GM12891 (cell line): Measurements from ENCODE around the gene NPM3.

Experiments
- PAX5 ChIP-seq: IDR thresholded peaks from 2 replicates; pipeline ENCODE4 v1.6.1; 2011; ENCODE audit warnings: low read length, moderate library complexity, mild to moderate bottlenecking; ENCODE audit not compliant: insufficient read depth, severe bottlenecking
- POLR2A ChIP-seq: IDR thresholded peaks from 2 replicates; pipeline ENCODE4 v1.6.1; 2011; ENCODE audit warnings: low read depth, low read length, control low read depth
- POLR2AphosphoS5 ChIP-seq: IDR thresholded peaks from 2 replicates; pipeline ENCODE4 v1.6.1; 2011; ENCODE audit warnings: low read depth, low read length, control low read depth
- TAF1 ChIP-seq: IDR thresholded peaks from 2 replicates; pipeline ENCODE4 v1.6.1; 2011; ENCODE audit warnings: low read depth, low read length, control low read depth

GRCh38 chr10:101770331-101771215, 12.7 kb downstream of the NPM3 start:
- TF ChIP-seq POLR2A (no peak), POLR2AphosphoS5 (no peak), TAF1 (no peak), PAX5 (no peak)
